Ovary (tissue), 9 donors: Measurements from ENCODE around the gene TMEM44. TPM values are rescaled to one million over a fixed set of nuclear protein-coding genes. Genes with fewer than 3 reads are reported as not detected.

Experiments
- DNase-seq, 5 donors: peaks; one replicate each; pipeline ENCODE4 v3.0.0-alpha.2; 2019 to 2020
- H3K27ac ChIP-seq, 2 donors: fragments of 200-600 bp; one replicate each; pipeline versions ENCODE4 v1.5.1 to v1.8.0; 2019 to 2022
- H3K27me3 ChIP-seq: fragments of 200-600 bp; one replicate; pipeline ENCODE4 v1.8.0; 2022
- H3K36me3 ChIP-seq: fragments of 200-600 bp; sonication (generic); one replicate; pipeline ENCODE4 v1.5.1; 2019
- H3K4me1 ChIP-seq: one replicate; pipeline ENCODE4 v1.8.1; 2013; ENCODE audit warnings: mild to moderate bottlenecking, moderate library complexity; ENCODE audit not compliant: insufficient read depth
- H3K4me3 ChIP-seq: fragments of 200-600 bp; sonication (generic); one replicate; pipeline ENCODE4 v1.5.1; 2017
- H3K9me3 ChIP-seq, 2 donors: fragments of 200-600 bp in 1 of 2; sonication (generic) in 1 of 2; one replicate each; pipeline versions ENCODE4 v1.5.1 to v1.8.1; 2013 to 2019; ENCODE audit warnings: mild to moderate bottlenecking in 1 of 2, moderate library complexity in 1 of 2
- EP300 ChIP-seq: sonication (generic); formaldehyde crosslinking; IDR thresholded peaks from one replicate; pipeline ENCODE4 v1.6.1; 2017; ENCODE audit warnings: antibody characterized with exemption
- POLR2A ChIP-seq: fragments of 450-650 bp; IDR thresholded peaks from one replicate; pipeline ENCODE4 v1.6.1; 2017; ENCODE audit warnings: antibody characterized with exemption, mild to moderate bottlenecking, moderate library complexity
- WGBS, 3 donors: extraction: QIAGEN DNeasy Blood & Tissue Kit in 1 of 3; methylation state at CpG; one replicate each; pipeline versions ENCODE4 v1.1.5 to v1.1.7; 2013 to 2017; 5-methylcytosine and 5-hydroxymethylcytosine counted together
- intact Hi-C, 4 donors: fragments of 100-400 bp; cut with DNase I; formaldehyde crosslinking; loops; one replicate each; pipeline versions ENCODE4 v1.11.0 to v1.15.1; 2022 to 2023
- polyA plus RNA-seq, 2 donors: library from polyadenylated mRNA; stranded (reverse); fragments of 200-250 nt in 1 of 2; fragments of 350-450 nt in 1 of 2; fragmentation: Illumina TruSeq in 1 of 2; extraction: RNeasy Lipid Tissue Mini Kit (QIAGEN cat#74804) in 1 of 2; gene quantifications; one replicate each; pipeline ENCODE4 v1.2.3, GENCODE V29; 2013 to 2014
- total RNA-seq, 7 donors: library from RNA; depleted of rRNA in 2 of 7; stranded (reverse); fragments of >200 nt in 2 of 7; fragmentation: NEBNext Ultra II Directional in 3 of 7; extraction: Animal tissue kit (Norgen Biotek cat#: 25700) in 3 of 7; gene quantifications; one replicate each; pipeline versions ENCODE4 v1.1.0 to v1.2.4, GENCODE V29; 2016 to 2023
- TF ChIP-seq, protein P1 (sequence below), 3 donors: fragments of 450-650 bp in 2 of 3; fragments of 200-600 bp in 1 of 3; IDR thresholded peaks; one replicate each; pipeline versions ENCODE4 v1.5.1 to v1.8.0; 2016 to 2022; ENCODE audit warnings: antibody characterized with exemption in 3 of 3, mild to moderate bottlenecking in 1 of 3
- donor health status: DM: no; HTN: no; CAD: no; lungs with moderate emphysema.
- donor health status: DM: no; HTN: no; CAD: no.
- donor health status: Bipolar disorder and iron deficiency.
- donor health status: DM: yes; HTN: yes; CAD: no.
- donor health status: DM: no; HTN: no; CAD: no.
- donor health status: DM: yes; HTN: yes; CAD: no.

TMEM44 gene
- total and polyA plus RNA-seq, 9 donors, result 3.4 to 12.3 (median 6.5) TPM

DNA sequence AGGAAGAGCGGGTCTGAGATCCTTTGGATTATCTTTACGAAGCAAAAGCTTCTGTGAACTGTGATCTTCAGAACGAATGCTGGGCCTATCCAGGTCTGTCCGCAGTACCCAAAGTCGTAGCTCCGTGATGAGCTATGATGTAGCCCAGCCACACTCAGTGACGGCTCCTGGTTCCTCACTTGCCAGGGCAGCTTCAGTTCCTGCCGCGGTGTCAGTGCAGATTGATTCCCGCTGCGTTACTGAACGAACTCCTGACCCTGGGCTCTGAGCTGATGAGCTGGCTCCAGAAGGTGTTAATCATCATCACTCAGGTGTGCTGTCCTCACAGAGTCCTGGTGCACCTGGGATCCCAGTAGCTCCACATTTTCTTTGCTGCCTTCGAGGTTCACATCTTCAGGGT is 45.0 kb downstream of the TMEM44 start:
- whole genome bisulfite sequencing, 3 donors, result 88 to 89% (median 89%) methylated on average over 13 of the region's 13 CpGs
- intact Hi-C loops, result loop anchor here in 2 of 4 donors (5.0 kb wide), 2 partner anchors 101 to 116 kb away; partner anchors contain the start of gene ATP13A3 (in 1 of the 2)

GRCh38 chr3:194587438-194587931 is 45.7 kb downstream of the TMEM44 start:
- intact Hi-C loops, result loop anchor here in 2 of 4 donors (5.0 kb wide), 2 partner anchors 100 to 115 kb away; partner anchors contain the start of gene ATP13A3 (in 1 of the 2)
- Histone ChIP-seq H3K27ac (no peak overlapping the region), H3K27me3 (no peaks in the 10 kb centered on the region), H3K4me3 (no peak overlapping the region), H3K36me3 (no peaks in the 10 kb centered on the region), H3K4me1 (peaks cover 2% of the 10 kb centered on the region), H3K9me3 (no peaks in the 10 kb centered on the region)
- TF ChIP-seq POLR2A, result no peak
- TF ChIP-seq EP300, result no peak
- TF ChIP-seq, protein P1, sequence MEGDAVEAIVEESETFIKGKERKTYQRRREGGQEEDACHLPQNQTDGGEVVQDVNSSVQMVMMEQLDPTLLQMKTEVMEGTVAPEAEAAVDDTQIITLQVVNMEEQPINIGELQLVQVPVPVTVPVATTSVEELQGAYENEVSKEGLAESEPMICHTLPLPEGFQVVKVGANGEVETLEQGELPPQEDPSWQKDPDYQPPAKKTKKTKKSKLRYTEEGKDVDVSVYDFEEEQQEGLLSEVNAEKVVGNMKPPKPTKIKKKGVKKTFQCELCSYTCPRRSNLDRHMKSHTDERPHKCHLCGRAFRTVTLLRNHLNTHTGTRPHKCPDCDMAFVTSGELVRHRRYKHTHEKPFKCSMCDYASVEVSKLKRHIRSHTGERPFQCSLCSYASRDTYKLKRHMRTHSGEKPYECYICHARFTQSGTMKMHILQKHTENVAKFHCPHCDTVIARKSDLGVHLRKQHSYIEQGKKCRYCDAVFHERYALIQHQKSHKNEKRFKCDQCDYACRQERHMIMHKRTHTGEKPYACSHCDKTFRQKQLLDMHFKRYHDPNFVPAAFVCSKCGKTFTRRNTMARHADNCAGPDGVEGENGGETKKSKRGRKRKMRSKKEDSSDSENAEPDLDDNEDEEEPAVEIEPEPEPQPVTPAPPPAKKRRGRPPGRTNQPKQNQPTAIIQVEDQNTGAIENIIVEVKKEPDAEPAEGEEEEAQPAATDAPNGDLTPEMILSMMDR (IDR thresholded peaks at IDR 0.05), result no peak
- WGBS, 3 donors, result 77 to 81% (median 80%) methylated on average over 14 of the region's 14 CpGs
- DNase-seq, result no peak

More for the DNA sequence above, 45.0 kb downstream of the TMEM44 start:
- H3K27me3 ChIP-seq, result no peaks in the 10 kb centered on the region
- no peak for TF ChIP-seq EP300
- no peak for TF ChIP-seq POLR2A
- TF ChIP-seq, protein P1 (IDR thresholded peaks at IDR 0.05), result no peak
- DNase-seq, result no peak
- no peaks in the 10 kb centered on the region for H3K9me3 ChIP-seq
- H3K4me3 ChIP-seq, result no peak overlapping the region
- H3K36me3 ChIP-seq, result no peaks in the 10 kb centered on the region
- H3K4me1 ChIP-seq, result peaks cover 2% of the 10 kb centered on the region
- H3K27ac ChIP-seq, result no peak overlapping the region

DNA sequence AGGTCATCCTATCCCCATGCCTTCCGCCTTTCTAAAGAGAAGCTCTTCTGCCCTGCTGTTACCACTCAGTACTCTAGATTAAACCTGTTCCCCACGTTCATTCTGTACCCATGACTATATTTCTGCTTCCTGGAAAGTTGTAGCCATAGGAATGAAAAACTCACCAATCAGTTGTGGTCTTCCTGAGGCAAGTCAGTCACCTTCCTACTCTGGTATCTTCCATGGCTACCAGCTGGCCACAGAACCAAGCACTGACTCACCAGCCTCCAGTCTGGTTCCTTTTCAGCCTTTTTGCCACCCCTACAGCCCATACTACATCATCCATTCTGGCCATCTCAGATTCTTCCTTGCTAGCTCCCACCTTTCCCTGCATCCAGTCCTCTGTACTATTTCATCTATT is 46.4 kb downstream of the TMEM44 start:
- Histone ChIP-seq H3K9me3 (no peaks in the 10 kb centered on the region), H3K36me3 (no peaks in the 10 kb centered on the region), H3K4me3 (no peak overlapping the region), H3K4me1 (peaks cover 2% of the 10 kb centered on the region), H3K27me3 (no peaks in the 10 kb centered on the region), H3K27ac (no peak overlapping the region)
- intact Hi-C loops, result loop anchor here in 2 of 4 donors (5.0 kb wide), 2 partner anchors 100 to 115 kb away; partner anchors contain the start of gene ATP13A3 (in 1 of the 2)
- 61 to 81% (median 67%) methylated on average over 2 of the region's 2 CpGs for WGBS, 3 donors
- no peak for DNase-seq
- TF ChIP-seq, protein P1 (IDR thresholded peaks at IDR 0.05), result no peak

- H3K4me3 ChIP-seq, result no peak overlapping the region
- TF ChIP-seq EP300 (no peak), POLR2A (no peak)
- TF ChIP-seq, protein P1 (IDR thresholded peaks at IDR 0.05), result no peak
- intact Hi-C loops, result loop anchor here in 2 of 4 donors (5.0 kb wide), 2 partner anchors 99 to 114 kb away; partner anchors contain the start of gene ATP13A3 (in 1 of the 2)
- H3K27me3 ChIP-seq, result no peaks in the 10 kb centered on the region
- H3K27ac ChIP-seq, result no peak overlapping the region
- no peaks in the 10 kb centered on the region for H3K9me3 ChIP-seq
- no peaks in the 10 kb centered on the region for H3K36me3 ChIP-seq
- DNase-seq, result no peak
- WGBS, 3 donors, result 76 to 79% (median 78%) methylated on average over 5 of the region's 5 CpGs
- peaks cover 2% of the 10 kb centered on the region for H3K4me1 ChIP-seq
Observed at GRCh38 chr3:194585880-194586281, 47.3 kb downstream of the TMEM44 start.
